Panc1 (cell line): ENCODE results near the gene FARSA. TPM values are rescaled to one million over a fixed set of nuclear protein-coding genes. Genes with fewer than 3 reads are reported as not detected.

Experiments
- ATAC-seq: fragments of 200-7000 bp; cut with Tn5 transposase; 2 replicates; pipeline ENCODE4 v1.9.1; 2020; ENCODE audit warnings: mild to moderate bottlenecking, moderate library complexity
- BruUV-seq: library from RNA; stranded (reverse); fragments of 400-500 nt; replicated peaks from 2 replicates; lab custom pipeline; 2021; lab: Mats Ljungman, UMichigan
- CTCF ChIA-PET: fragments of 300-600 bp; sonication (Branson Sonifier 250); formaldehyde crosslinking; loops from one replicate; lab custom pipeline; 2022; ENCODE audit warnings: antibody characterized with exemption; lab: Charles Lee
- POLR2A ChIA-PET: fragments of 300-600 bp; sonication (Branson Sonifier 250); formaldehyde crosslinking; loops from one replicate; lab custom pipeline; 2022; ENCODE audit warnings: antibody characterized with exemption; lab: Charles Lee
- DNase-seq: peaks from one replicate; pipeline ENCODE4 v3.0.0-alpha.2; 2010; ENCODE audit warnings: low read depth, low spot score
- H3K27ac ChIP-seq: 2 replicates; pipeline ENCODE4 v1.5.1; 2011; ENCODE audit warnings: mild to moderate bottlenecking, low read length, inconsistent platforms
- H3K27me3 ChIP-seq: fragments of 200-500 bp; sonication (Bioruptor generic); 2 replicates; pipeline ENCODE4 v1.6.0; 2014; ENCODE audit warnings: low read length, inconsistent platforms; ENCODE audit not compliant: control insufficient read depth, insufficient read depth
- H3K36me3 ChIP-seq: fragments of 200-500 bp; sonication (Bioruptor generic); 2 replicates; pipeline ENCODE4 v1.5.1; 2014; ENCODE audit warnings: inconsistent platforms, mild to moderate bottlenecking, low read length, moderate library complexity; ENCODE audit not compliant: control insufficient read depth, insufficient read depth
- H3K4me1 ChIP-seq: 2 replicates; pipeline ENCODE4 v1.5.1; 2011; ENCODE audit warnings: inconsistent platforms, mild to moderate bottlenecking, low read length, moderate library complexity; ENCODE audit not compliant: control insufficient read depth, insufficient read depth
- H3K4me3 ChIP-seq, 2 experiments: 2 replicates each; pipeline ENCODE4 v1.5.1; 2011 to 2012; ENCODE audit warnings: low read depth in 2 of 2, low read length in 2 of 2, mild to moderate bottlenecking in 2 of 2, inconsistent platforms in 1 of 2, moderate library complexity in 1 of 2
- H3K9me3 ChIP-seq: fragments of 200-500 bp; sonication (Bioruptor generic); 2 replicates; pipeline ENCODE4 v1.5.1; 2014; ENCODE audit warnings: low read depth, mild to moderate bottlenecking, inconsistent platforms, low read length, moderate library complexity; ENCODE audit not compliant: control insufficient read depth, insufficient read depth
- POLR2AphosphoS5 ChIP-seq: IDR thresholded peaks from 2 replicates; pipeline ENCODE4 v1.6.1; 2012; ENCODE audit warnings: mild to moderate bottlenecking, low read depth, low read length, moderate library complexity
- SIN3A ChIP-seq: IDR thresholded peaks from 2 replicates; pipeline ENCODE4 v1.6.1; 2012; ENCODE audit warnings: low read depth, mild to moderate bottlenecking, low read length, moderate library complexity, borderline replicate concordance; ENCODE audit not compliant: insufficient read depth
- TCF7L2 ChIP-seq: IDR thresholded peaks from 2 replicates; pipeline ENCODE4 v1.6.1; 2011; ENCODE audit warnings: mild to moderate bottlenecking, low read depth, low read length, inconsistent platforms
- in situ Hi-C: cut with HindIII; loops from 2 replicates; pipeline ENCODE4 v1.10.0; 2016; ENCODE audit warnings: low sequenced_read_pairs, low pct_unique_long_range_greater_than_20kb
- intact Hi-C: fragments of 100-400 bp; cut with micrococcal nuclease; formaldehyde crosslinking; loops from one replicate; pipeline ENCODE4 v1.10.0; 2022; ENCODE audit not compliant: unreplicated experiment
- total RNA-seq: library from RNA; stranded (reverse); gene quantifications from one replicate; pipeline ENCODE4 v1.2.1, GENCODE V29; 2021; ENCODE audit not compliant: unreplicated experiment
- TF ChIP-seq, protein P1 (sequence below): fragments of 450-650 bp; IDR thresholded peaks from 2 replicates; pipeline ENCODE4 v1.5.1; 2017; ENCODE audit warnings: mild to moderate bottlenecking
- TF ChIP-seq, protein P2 (sequence below), 2 experiments: IDR thresholded peaks; 2 replicates each; pipeline ENCODE4 v1.6.1; 2011 to 2012; ENCODE audit warnings: low read depth in 2 of 2, control low read depth in 1 of 2, low read length in 1 of 2, mild to moderate bottlenecking in 1 of 2, moderate library complexity in 1 of 2; ENCODE audit not compliant: insufficient read depth in 1 of 2

Gene FARSA
- total RNA-seq, 1 experiment from 2014 or later = 80.3 TPM

DNA sequence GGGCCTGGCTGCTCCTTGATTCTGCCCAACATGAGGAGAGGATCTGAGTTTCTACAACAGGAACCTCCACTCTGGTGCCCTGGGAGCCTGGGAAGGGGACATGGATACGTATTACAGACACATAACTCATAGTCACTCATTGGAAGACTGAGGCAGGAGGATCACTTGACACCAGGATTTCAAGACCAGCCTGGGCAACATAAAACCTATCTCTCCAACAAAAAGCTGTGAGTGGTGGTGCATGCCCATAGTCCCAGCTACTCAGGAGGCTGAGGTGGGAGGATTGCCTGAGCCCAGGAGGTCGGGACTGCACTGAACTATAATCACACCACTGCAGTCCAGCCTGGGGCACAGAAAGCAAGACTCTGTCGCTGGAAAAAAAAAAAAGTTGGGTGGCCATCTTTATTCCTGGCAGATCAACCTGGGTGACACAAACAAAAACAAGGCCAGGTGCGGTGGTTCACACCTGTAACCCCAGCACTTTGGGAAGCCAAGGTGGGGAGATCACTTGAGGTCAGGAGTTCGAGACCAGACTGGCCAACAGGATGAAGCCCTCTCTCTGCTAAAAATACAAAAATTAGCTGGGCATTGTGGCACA is 45.4 kb downstream of the FARSA start:
- no peaks in the 10 kb centered on the region; the same call in 1 of the 2 replicates for H3K9me3 ChIP-seq
- no peaks in the 10 kb centered on the region for H3K27me3 ChIP-seq
- TF ChIP-seq SIN3A (no peak), TCF7L2 (no peak), POLR2AphosphoS5 (no peak)
- TF ChIP-seq, protein P1, sequence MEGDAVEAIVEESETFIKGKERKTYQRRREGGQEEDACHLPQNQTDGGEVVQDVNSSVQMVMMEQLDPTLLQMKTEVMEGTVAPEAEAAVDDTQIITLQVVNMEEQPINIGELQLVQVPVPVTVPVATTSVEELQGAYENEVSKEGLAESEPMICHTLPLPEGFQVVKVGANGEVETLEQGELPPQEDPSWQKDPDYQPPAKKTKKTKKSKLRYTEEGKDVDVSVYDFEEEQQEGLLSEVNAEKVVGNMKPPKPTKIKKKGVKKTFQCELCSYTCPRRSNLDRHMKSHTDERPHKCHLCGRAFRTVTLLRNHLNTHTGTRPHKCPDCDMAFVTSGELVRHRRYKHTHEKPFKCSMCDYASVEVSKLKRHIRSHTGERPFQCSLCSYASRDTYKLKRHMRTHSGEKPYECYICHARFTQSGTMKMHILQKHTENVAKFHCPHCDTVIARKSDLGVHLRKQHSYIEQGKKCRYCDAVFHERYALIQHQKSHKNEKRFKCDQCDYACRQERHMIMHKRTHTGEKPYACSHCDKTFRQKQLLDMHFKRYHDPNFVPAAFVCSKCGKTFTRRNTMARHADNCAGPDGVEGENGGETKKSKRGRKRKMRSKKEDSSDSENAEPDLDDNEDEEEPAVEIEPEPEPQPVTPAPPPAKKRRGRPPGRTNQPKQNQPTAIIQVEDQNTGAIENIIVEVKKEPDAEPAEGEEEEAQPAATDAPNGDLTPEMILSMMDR = no peak
- TF ChIP-seq, protein P2, sequence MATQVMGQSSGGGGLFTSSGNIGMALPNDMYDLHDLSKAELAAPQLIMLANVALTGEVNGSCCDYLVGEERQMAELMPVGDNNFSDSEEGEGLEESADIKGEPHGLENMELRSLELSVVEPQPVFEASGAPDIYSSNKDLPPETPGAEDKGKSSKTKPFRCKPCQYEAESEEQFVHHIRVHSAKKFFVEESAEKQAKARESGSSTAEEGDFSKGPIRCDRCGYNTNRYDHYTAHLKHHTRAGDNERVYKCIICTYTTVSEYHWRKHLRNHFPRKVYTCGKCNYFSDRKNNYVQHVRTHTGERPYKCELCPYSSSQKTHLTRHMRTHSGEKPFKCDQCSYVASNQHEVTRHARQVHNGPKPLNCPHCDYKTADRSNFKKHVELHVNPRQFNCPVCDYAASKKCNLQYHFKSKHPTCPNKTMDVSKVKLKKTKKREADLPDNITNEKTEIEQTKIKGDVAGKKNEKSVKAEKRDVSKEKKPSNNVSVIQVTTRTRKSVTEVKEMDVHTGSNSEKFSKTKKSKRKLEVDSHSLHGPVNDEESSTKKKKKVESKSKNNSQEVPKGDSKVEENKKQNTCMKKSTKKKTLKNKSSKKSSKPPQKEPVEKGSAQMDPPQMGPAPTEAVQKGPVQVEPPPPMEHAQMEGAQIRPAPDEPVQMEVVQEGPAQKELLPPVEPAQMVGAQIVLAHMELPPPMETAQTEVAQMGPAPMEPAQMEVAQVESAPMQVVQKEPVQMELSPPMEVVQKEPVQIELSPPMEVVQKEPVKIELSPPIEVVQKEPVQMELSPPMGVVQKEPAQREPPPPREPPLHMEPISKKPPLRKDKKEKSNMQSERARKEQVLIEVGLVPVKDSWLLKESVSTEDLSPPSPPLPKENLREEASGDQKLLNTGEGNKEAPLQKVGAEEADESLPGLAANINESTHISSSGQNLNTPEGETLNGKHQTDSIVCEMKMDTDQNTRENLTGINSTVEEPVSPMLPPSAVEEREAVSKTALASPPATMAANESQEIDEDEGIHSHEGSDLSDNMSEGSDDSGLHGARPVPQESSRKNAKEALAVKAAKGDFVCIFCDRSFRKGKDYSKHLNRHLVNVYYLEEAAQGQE (IDR thresholded peaks at IDR 0.05; ENCODE audit: insufficient read depth in 1 of 2, low read depth in 2 of 2, low read length in 1 of 2) = no peak
- no peak overlapping the region for H3K27ac ChIP-seq
- H3K4me3 ChIP-seq = no peak overlapping the region
- no TSS peak for BruUV-seq
- no peak for ATAC-seq
- intact Hi-C loops = no loop called here
- in situ Hi-C loops = no loop called here
- ChIA-PET CTCF (no interaction called here), POLR2A (no interaction called here)
- H3K36me3 ChIP-seq = no peaks in the 10 kb centered on the region; the same call in 1 of the 2 replicates
- DNase-seq = no peak
- no peaks in the 10 kb centered on the region; the same call in 1 of the 2 replicates for H3K4me1 ChIP-seq

DNA sequence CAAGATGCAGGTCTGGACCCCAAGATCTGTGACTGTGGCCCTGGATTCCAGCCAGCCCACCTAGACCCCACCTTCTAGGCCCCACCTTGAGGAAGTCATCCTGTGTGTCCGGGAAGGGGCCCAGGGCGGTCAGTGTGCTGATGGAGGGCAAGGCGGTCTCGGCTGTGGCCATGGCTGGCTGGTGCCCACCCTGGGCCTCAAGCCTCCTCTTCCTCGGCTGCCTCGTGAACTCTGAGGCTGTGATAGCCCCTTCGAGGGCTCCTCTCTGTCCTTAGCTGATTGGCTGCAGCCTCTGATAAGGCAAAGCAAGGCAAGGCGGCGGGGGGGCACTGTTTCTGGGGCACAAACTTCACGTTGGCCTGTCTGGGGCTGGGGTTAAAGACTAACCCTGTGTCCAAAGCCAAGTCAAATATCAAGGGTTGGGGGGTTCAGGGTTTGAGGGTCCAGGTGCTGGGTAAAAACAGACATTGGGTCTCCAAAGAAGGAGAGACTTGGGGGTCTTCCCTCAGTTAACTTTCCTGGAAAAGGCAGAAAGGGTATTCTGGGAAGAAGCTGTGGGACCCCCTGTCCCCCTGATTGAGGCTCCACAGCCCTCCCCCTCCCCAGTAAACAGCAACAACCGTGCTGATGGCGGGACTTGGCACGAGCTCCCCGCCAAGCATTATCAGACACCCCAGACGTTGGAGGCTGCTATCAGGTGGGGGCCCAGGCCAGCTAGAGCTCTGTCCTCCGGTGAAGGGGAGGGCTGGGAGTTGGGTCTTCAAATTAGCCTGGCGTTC is 46.4 kb downstream of the FARSA start, which contains the start of gene KLF1:
KLF1 (minus strand) TSS at position 233 of the 779 bp plus-strand sequence; CDS start at position 172, 61 bp downstream.
- no peak within 1 kb of the TSS for H3K27ac ChIP-seq
- H3K4me1 ChIP-seq = no peaks in the 10 kb centered on the region; the same call in 1 of the 2 replicates
- no peaks in the 10 kb centered on the region; the same call in 1 of the 2 replicates for H3K9me3 ChIP-seq
- in situ Hi-C loops = no loop called here
- no peak within 1 kb of the TSS for H3K4me3 ChIP-seq
- no TSS peak for BruUV-seq
- DNase-seq (no peak), ATAC-seq (no peak)
- TF ChIP-seq TCF7L2 (no peak), SIN3A (no peak), POLR2AphosphoS5 (no peak)
- TF ChIP-seq, protein P2 (IDR thresholded peaks at IDR 0.05; ENCODE audit: insufficient read depth in 1 of 2, low read depth in 2 of 2, low read length in 1 of 2) = no peak
- TF ChIP-seq, protein P1 = no peak
- no peaks in the 10 kb centered on the region for H3K27me3 ChIP-seq
- ChIA-PET POLR2A (no interaction called here), CTCF (no interaction called here)
- no peaks in the 10 kb centered on the region; the same call in 1 of the 2 replicates for H3K36me3 ChIP-seq
- intact Hi-C loops = no loop called here
